Karpas-422 (cell line): ENCODE data around the gene MRAS. TPM values are rescaled to one million over a fixed set of nuclear protein-coding genes. Genes with fewer than 3 reads are reported as not detected.
A peak's percentile ranks its signal among the peaks of the same experiment; 100 is the strongest.

Experiments
- DNase-seq: peaks from one replicate; pipeline ENCODE4 v3.0.0-alpha.2; 2015
- H2AFZ ChIP-seq: fragments of 200-600 bp; sonication (generic); 2 replicates; pipeline ENCODE4 v1.6.1; 2014; ENCODE audit warnings: antibody characterized with exemption, low read length, mixed read lengths
- H3K27ac ChIP-seq: fragments of 200-600 bp; sonication (generic); 2 replicates; pipeline ENCODE4 v1.5.1; 2014; ENCODE audit warnings: mild to moderate bottlenecking, low read length, moderate library complexity
- H3K27me3 ChIP-seq: fragments of 200-600 bp; sonication (generic); 2 replicates; pipeline ENCODE4 v1.6.1; 2014; ENCODE audit warnings: low read length, mixed read lengths
- H3K36me3 ChIP-seq: fragments of 200-600 bp; sonication (generic); 2 replicates; pipeline ENCODE4 v1.6.1; 2014; ENCODE audit warnings: low read length, mixed read lengths; ENCODE audit not compliant: insufficient read depth
- H3K4me1 ChIP-seq: fragments of 200-600 bp; sonication (generic); 2 replicates; pipeline ENCODE4 v1.6.1; 2014; ENCODE audit warnings: mild to moderate bottlenecking, low read length, mixed read lengths
- H3K4me2 ChIP-seq: fragments of 200-600 bp; sonication (generic); 2 replicates; pipeline ENCODE4 v1.6.1; 2014; ENCODE audit warnings: low read length, low read depth, mild to moderate bottlenecking; ENCODE audit not compliant: poor library complexity, severe bottlenecking
- H3K4me3 ChIP-seq: fragments of 200-600 bp; sonication (generic); 2 replicates; pipeline ENCODE4 v1.5.1; 2014; ENCODE audit warnings: mild to moderate bottlenecking, antibody characterized with exemption, low read length, mixed read lengths
- H3K79me2 ChIP-seq: fragments of 200-600 bp; sonication (generic); 2 replicates; pipeline ENCODE4 v1.6.1; 2014; ENCODE audit warnings: mild to moderate bottlenecking, low read length, mixed read lengths
- H3K9ac ChIP-seq: fragments of 200-600 bp; sonication (generic); 2 replicates; pipeline ENCODE4 v1.6.0; 2014; ENCODE audit warnings: low read length
- H3K9me2 ChIP-seq: fragments of 200-600 bp; sonication (generic), shearing (Covaris generic); replicated peaks from 2 replicates; pipeline ENCODE4 v1.6.0; 2014; ENCODE audit warnings: mild to moderate bottlenecking, low read length, moderate library complexity; ENCODE audit not compliant: insufficient read depth
- H3K9me3 ChIP-seq: fragments of 300-700, 200-600 bp; sonication (generic); 2 replicates; pipeline ENCODE4 v1.6.1; 2014; ENCODE audit warnings: low read length, mixed read lengths
- H4K20me1 ChIP-seq: fragments of 200-600 bp; sonication (generic); 2 replicates; pipeline ENCODE4 v1.6.1; 2014; ENCODE audit warnings: mild to moderate bottlenecking, antibody characterized with exemption, low read length, low read depth; ENCODE audit not compliant: insufficient read depth
- total RNA-seq: library from RNA; depleted of rRNA; stranded (reverse); fragments of >200 nt; shearing (Covaris generic); gene quantifications from 2 replicates; pipeline ENCODE4 v1.2.3, GENCODE V29; 2014; ENCODE audit warnings: low replicate concordance

The MRAS gene
- total RNA-seq, 1 experiment from 2014 or later, result not detected

- Histone ChIP-seq H3K9me2 (no peaks in the 10 kb centered on the region), H2AFZ (no peak overlapping the region), H3K4me3 (no peak overlapping the region), H3K9me3 (no peaks in the 10 kb centered on the region), H3K27ac (no peak overlapping the region), H3K4me2 (no peak overlapping the region), H3K9ac (no peak overlapping the region), H4K20me1 (no peaks in the 10 kb centered on the region), H3K79me2 (no peaks in the 10 kb centered on the region), H3K36me3 (no peaks in the 10 kb centered on the region), H3K4me1 (peaks cover 7% of the 10 kb centered on the region), H3K27me3 (no peaks in the 10 kb centered on the region)
- no peak for DNase-seq
These were observed 24.4 kb upstream of the MRAS start for GRCh38 chr3:138323971-138324370.

- H3K79me2 ChIP-seq, result no peaks in the 10 kb centered on the region
- H3K36me3 ChIP-seq, result no peaks in the 10 kb centered on the region
- peaks cover 17% of the 10 kb centered on the region for H3K4me1 ChIP-seq
- no peak overlapping the region for H3K4me2 ChIP-seq
- no peaks in the 10 kb centered on the region for H3K27me3 ChIP-seq
- no peak overlapping the region for H3K9ac ChIP-seq
- no peak overlapping the region for H3K4me3 ChIP-seq
- no peaks in the 10 kb centered on the region for H3K9me3 ChIP-seq
- DNase-seq, result no peak
- no peaks in the 10 kb centered on the region for H4K20me1 ChIP-seq
- H3K27ac ChIP-seq, result no peak overlapping the region
- no peak overlapping the region for H2AFZ ChIP-seq
- H3K9me2 ChIP-seq, result no peaks in the 10 kb centered on the region
These were observed 22.4 kb upstream of the MRAS start for GRCh38 chr3:138325990-138326389.

- H4K20me1 ChIP-seq, result no peaks in the 10 kb centered on the region
- H3K27ac ChIP-seq, result no peak overlapping the region
- no peaks in the 10 kb centered on the region for H3K79me2 ChIP-seq
- no peaks in the 10 kb centered on the region for H3K27me3 ChIP-seq
- no peaks in the 10 kb centered on the region for H3K9me3 ChIP-seq
- DNase-seq, result no peak
- peaks cover 17% of the 10 kb centered on the region for H3K4me1 ChIP-seq
- no peaks in the 10 kb centered on the region for H3K9me2 ChIP-seq
- H3K4me3 ChIP-seq, result no peak overlapping the region
- no peaks in the 10 kb centered on the region for H3K36me3 ChIP-seq
- H3K4me2 ChIP-seq, result no peak overlapping the region
- H2AFZ ChIP-seq, result no peak overlapping the region
- H3K9ac ChIP-seq, result no peak overlapping the region
These were observed 21.3 kb upstream of the MRAS start for GRCh38 chr3:138326866-138327595.

- Histone ChIP-seq H3K4me2 (no peak overlapping the region), H3K9me2 (no peaks in the 10 kb centered on the region), H3K4me3 (no peak overlapping the region), H3K79me2 (no peaks in the 10 kb centered on the region), H3K27ac (no peak overlapping the region), H3K36me3 (no peaks in the 10 kb centered on the region), H3K27me3 (no peaks in the 10 kb centered on the region), H3K4me1 (peaks cover 17% of the 10 kb centered on the region), H3K9ac (no peak overlapping the region), H3K9me3 (no peaks in the 10 kb centered on the region), H4K20me1 (no peaks in the 10 kb centered on the region), H2AFZ (no peak overlapping the region)
- DNase-seq, result no peak
These were observed 20.5 kb upstream of the MRAS start for GRCh38 chr3:138327831-138328230.

- peak overlapping the region; percentile 83 for H3K4me2 ChIP-seq
- H3K79me2 ChIP-seq, result no peaks in the 10 kb centered on the region
- no peaks in the 10 kb centered on the region for H3K27me3 ChIP-seq
- DNase-seq, result peak; percentile 50
- H3K9me3 ChIP-seq, result no peaks in the 10 kb centered on the region
- no peak overlapping the region for H3K27ac ChIP-seq
- H3K36me3 ChIP-seq, result no peaks in the 10 kb centered on the region
- H4K20me1 ChIP-seq, result no peaks in the 10 kb centered on the region
- no peak overlapping the region for H3K9ac ChIP-seq
- peaks cover 17% of the 10 kb centered on the region for H3K4me1 ChIP-seq
- H3K9me2 ChIP-seq, result no peaks in the 10 kb centered on the region
- H2AFZ ChIP-seq, result no peak overlapping the region
- H3K4me3 ChIP-seq, result peak overlapping the region; percentile 70
These were observed 20.0 kb upstream of the MRAS start for GRCh38 chr3:138328341-138328740.

- H2AFZ ChIP-seq, result peak within 1 kb of the TSS; percentile 58; the same call in 1 of the 2 replicates
- no peaks in the 10 kb centered on the region for H3K79me2 ChIP-seq
- H3K9ac ChIP-seq, result peak within 1 kb of the TSS; percentile 62
- H3K27ac ChIP-seq, result no peak within 1 kb of the TSS
- no peaks in the 10 kb centered on the region for H3K9me3 ChIP-seq
- no peaks in the 10 kb centered on the region for H3K9me2 ChIP-seq
- H3K4me1 ChIP-seq, result peaks cover 17% of the 10 kb centered on the region
- peak within 1 kb of the TSS; percentile 70 for H3K4me3 ChIP-seq
- peak; percentile 88 for DNase-seq
- peak within 1 kb of the TSS; percentile 83 for H3K4me2 ChIP-seq
- no peaks in the 10 kb centered on the region for H3K36me3 ChIP-seq
- no peaks in the 10 kb centered on the region for H3K27me3 ChIP-seq
- H4K20me1 ChIP-seq, result no peaks in the 10 kb centered on the region
These were observed 19.0 kb upstream of the MRAS start, which contains the start of gene NME9 for GRCh38 chr3:138329127-138329983. TSS of gene NME9 (minus strand) at chr3:138329851. CDS start at chr3:138329335, 516 bp downstream.

- H3K4me3 ChIP-seq, result peak overlapping the region; percentile 70
- H3K79me2 ChIP-seq, result no peaks in the 10 kb centered on the region
- no peaks in the 10 kb centered on the region for H3K27me3 ChIP-seq
- H2AFZ ChIP-seq, result no peak overlapping the region; the same call in 1 of the 2 replicates
- H4K20me1 ChIP-seq, result no peaks in the 10 kb centered on the region
- DNase-seq, result no peak
- H3K36me3 ChIP-seq, result no peaks in the 10 kb centered on the region
- peaks cover 20% of the 10 kb centered on the region for H3K4me1 ChIP-seq
- no peak overlapping the region for H3K27ac ChIP-seq
- no peaks in the 10 kb centered on the region for H3K9me3 ChIP-seq
- peak overlapping the region; percentile 83 for H3K4me2 ChIP-seq
- H3K9ac ChIP-seq, result no peak overlapping the region
- H3K9me2 ChIP-seq, result no peaks in the 10 kb centered on the region
These were observed 18.4 kb upstream of the MRAS start for GRCh38 chr3:138329984-138330293.

- no peaks in the 10 kb centered on the region for H3K9me3 ChIP-seq
- H4K20me1 ChIP-seq, result no peaks in the 10 kb centered on the region
- H3K36me3 ChIP-seq, result no peaks in the 10 kb centered on the region
- DNase-seq, result no peak
- H3K4me3 ChIP-seq, result no peak overlapping the region
- H2AFZ ChIP-seq, result no peak overlapping the region
- H3K79me2 ChIP-seq, result no peaks in the 10 kb centered on the region
- no peaks in the 10 kb centered on the region for H3K9me2 ChIP-seq
- no peak overlapping the region for H3K4me2 ChIP-seq
- H3K27me3 ChIP-seq, result no peaks in the 10 kb centered on the region
- peaks cover 25% of the 10 kb centered on the region for H3K4me1 ChIP-seq
- no peak overlapping the region for H3K9ac ChIP-seq
- no peak overlapping the region for H3K27ac ChIP-seq
These were observed 17.1 kb upstream of the MRAS start for GRCh38 chr3:138331143-138331894.
